A549 (cell line): ENCODE results near the gene MTHFSD. TPM values are rescaled to one million over a fixed set of nuclear protein-coding genes. Genes with fewer than 3 reads are reported as not detected.

Experiments
- ATAC-seq, 2 experiments: fragments of 200-7000 bp in 1 of 2; fragments of >200 bp in 1 of 2; cut with Nextera tagmentation in 1 of 2; cut with Tn5 transposase in 1 of 2; 3 replicates each; pipeline versions ENCODE4 v1.8.0 to v1.9.1; 2018 to 2020; ENCODE audit warnings: mild to moderate bottlenecking in 1 of 2, moderate library complexity in 1 of 2
- CTCF ChIA-PET: fragments of 300-600 bp; sonication (Branson Sonifier 250); formaldehyde crosslinking; extraction: SDS; loops from one replicate; lab custom pipeline; 2021; ENCODE audit warnings: antibody characterized with exemption, inconsistent platforms; lab: Yijun Ruan, JAX
- POLR2A ChIA-PET: fragments of 350-600 bp; formaldehyde crosslinking; extraction: SDS; loops from one replicate; lab custom pipeline; 2021; ENCODE audit warnings: antibody characterized with exemption, inconsistent platforms; lab: Yijun Ruan, JAX
- DNase-seq, 2 experiments: peaks; one replicate each; pipeline versions ENCODE4 v3.0.0 to v3.0.0-alpha.2; 2011 to 2016; ENCODE audit warnings: low read depth in 1 of 2, low spot score in 1 of 2
- FAIRE-seq: peaks from 2 replicates; lab custom pipeline; 2011; peaks lifted over from hg19 to GRCh38; lab: Jason Lieb, UNC
- H3K27ac ChIP-seq, 2 experiments: fragments of >200 bp; sonication (Bioruptor Twin); formaldehyde crosslinking; 3 replicates each; pipeline ENCODE4 v1.5.1; 2016 to 2017
- H3K4me1 ChIP-seq: fragments of >200 bp; sonication (Bioruptor Twin); formaldehyde crosslinking; 3 replicates; pipeline ENCODE4 v1.6.1; 2016
- H3K4me2 ChIP-seq: fragments of >200 bp; sonication (Bioruptor Twin); formaldehyde crosslinking; 3 replicates; pipeline ENCODE4 v1.6.1; 2016
- H3K4me3 ChIP-seq: fragments of >200 bp; sonication (Bioruptor Twin); formaldehyde crosslinking; 3 replicates; pipeline ENCODE4 v1.5.1; 2016
- H3K9me3 ChIP-seq: fragments of >200 bp; sonication (Bioruptor Twin); formaldehyde crosslinking; 3 replicates; pipeline ENCODE4 v1.6.1; 2016
- CBX2 ChIP-seq: fragments of 200-600 bp; sonication (generic); IDR thresholded peaks from 2 replicates; pipeline ENCODE4 v1.6.1; 2016; ENCODE audit warnings: low read depth, mild to moderate bottlenecking, borderline replicate concordance
- ESRRA ChIP-seq: fragments of 150-350 bp; IDR thresholded peaks from 2 replicates; pipeline ENCODE4 v1.6.1; 2014; ENCODE audit warnings: mild to moderate bottlenecking, low read length, borderline replicate concordance
- HOXB5 ChIP-seq: fragments of 250-450 bp; sonication (Bioruptor Pico); IDR thresholded peaks from 2 replicates; pipeline ENCODE4 v1.5.0; 2020; ENCODE audit warnings: mild to moderate bottlenecking, moderate library complexity
- JUNB ChIP-seq: fragments of >200 bp; sonication (Bioruptor Twin); formaldehyde crosslinking; IDR thresholded peaks from 2 replicates; pipeline ENCODE4 v1.6.1; 2016
- RARB ChIP-seq: fragments of 250-450 bp; sonication (Bioruptor Pico); IDR thresholded peaks from 2 replicates; pipeline ENCODE4 v1.8.0; 2021; ENCODE audit warnings: mild to moderate bottlenecking, moderate library complexity
- RCOR1 ChIP-seq: fragments of 150-350 bp; IDR thresholded peaks from 2 replicates; pipeline ENCODE4 v1.6.1; 2014; ENCODE audit warnings: antibody characterized with exemption, low read length, low read depth
- RNF2 ChIP-seq: fragments of 200-600 bp; sonication (generic); IDR thresholded peaks from 2 replicates; pipeline ENCODE4 v1.6.1; 2016; ENCODE audit warnings: low read depth, mild to moderate bottlenecking, antibody characterized with exemption, moderate library complexity, borderline replicate concordance
- TFCP2L1 ChIP-seq: fragments of 250-450 bp; sonication (Bioruptor Pico); IDR thresholded peaks from 2 replicates; pipeline ENCODE4 v1.5.0; 2021; ENCODE audit warnings: mild to moderate bottlenecking
- WGBS: methylation state at CpG from one replicate; pipeline ENCODE4 v1.1.6; 2017; ENCODE audit errors: missing lambda C conversion rate; 5-methylcytosine and 5-hydroxymethylcytosine counted together
- polyA plus RNA-seq, 4 experiments: library from polyadenylated mRNA; depleted of rRNA in 3 of 4; stranded (reverse); fragments of >200 nt; fragmentation: RNase III in 1 of 4; extraction: RNeasy Plus Mini Kit Qiagen cat#74134 plus additional on column Dnase treatment in 1 of 4; gene quantifications; 2 replicates in 3 of 4; 3 replicates in 1 of 4; pipeline ENCODE4 v1.2.3, GENCODE V29; 2011 to 2017
- TF ChIP-seq, protein P1 (sequence below): fragments of 150-350 bp; IDR thresholded peaks from 2 replicates; pipeline ENCODE4 v1.6.1; 2014; ENCODE audit warnings: low read depth, mild to moderate bottlenecking, low read length
- TF ChIP-seq, protein P2 (sequence below): fragments of >200 bp; sonication (Bioruptor Twin); formaldehyde crosslinking; IDR thresholded peaks from 3 replicates; pipeline ENCODE4 v1.5.1; 2016

Gene MTHFSD
- polyA plus RNA-seq, 2 of the 4 experiments (the other 2 are of a cell fraction): 13.1 to 16.9 TPM

DNA sequence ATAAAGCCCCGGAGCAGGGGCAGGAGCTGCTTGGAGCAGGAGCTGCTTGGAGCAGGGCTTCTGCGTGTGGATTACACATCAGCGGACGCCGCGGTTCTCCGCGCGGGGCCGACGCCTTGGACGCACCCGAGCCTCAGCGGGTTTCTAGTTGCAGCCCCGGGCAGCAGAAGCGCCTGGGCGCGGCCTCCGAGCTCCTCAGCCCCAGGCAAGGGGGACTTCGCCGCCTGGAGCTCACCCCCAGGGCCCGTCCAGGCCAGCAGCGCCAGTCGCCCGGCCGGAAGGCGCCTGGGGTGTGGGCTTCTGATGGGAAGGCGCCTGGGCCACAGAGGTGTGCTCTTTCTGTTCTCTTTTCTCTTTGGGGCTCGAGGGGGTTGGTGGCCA is 38.4 kb downstream of the MTHFSD start:
- CTCF ChIA-PET: interaction anchor here (0.5 to 10.4 kb wide), 40 partner anchors 8 to 697 kb away, joined by 3 to 321 read pairs (median 8); no protein-coding TSS in a partner anchor
- 31% methylated on average over 17 of the region's 29 CpGs for WGBS
- no peak overlapping the region for H3K4me3 ChIP-seq
- no peak overlapping the region for H3K4me2 ChIP-seq
- ATAC-seq: no peak
- TF ChIP-seq, protein P1, sequence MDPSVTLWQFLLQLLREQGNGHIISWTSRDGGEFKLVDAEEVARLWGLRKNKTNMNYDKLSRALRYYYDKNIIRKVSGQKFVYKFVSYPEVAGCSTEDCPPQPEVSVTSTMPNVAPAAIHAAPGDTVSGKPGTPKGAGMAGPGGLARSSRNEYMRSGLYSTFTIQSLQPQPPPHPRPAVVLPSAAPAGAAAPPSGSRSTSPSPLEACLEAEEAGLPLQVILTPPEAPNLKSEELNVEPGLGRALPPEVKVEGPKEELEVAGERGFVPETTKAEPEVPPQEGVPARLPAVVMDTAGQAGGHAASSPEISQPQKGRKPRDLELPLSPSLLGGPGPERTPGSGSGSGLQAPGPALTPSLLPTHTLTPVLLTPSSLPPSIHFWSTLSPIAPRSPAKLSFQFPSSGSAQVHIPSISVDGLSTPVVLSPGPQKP: no peak
- TF ChIP-seq JUNB (no peak), RARB (CRISPR knock-in tag) (no peak), CBX2 (no peak), RCOR1 (no peak)
- no peak for DNase-seq
- FAIRE-seq: no peak
- no peaks in the 10 kb centered on the region for H3K4me1 ChIP-seq
- H3K9me3 ChIP-seq: no peaks in the 10 kb centered on the region
- no peak overlapping the region for H3K27ac ChIP-seq
- POLR2A ChIA-PET: no interaction called here

DNA sequence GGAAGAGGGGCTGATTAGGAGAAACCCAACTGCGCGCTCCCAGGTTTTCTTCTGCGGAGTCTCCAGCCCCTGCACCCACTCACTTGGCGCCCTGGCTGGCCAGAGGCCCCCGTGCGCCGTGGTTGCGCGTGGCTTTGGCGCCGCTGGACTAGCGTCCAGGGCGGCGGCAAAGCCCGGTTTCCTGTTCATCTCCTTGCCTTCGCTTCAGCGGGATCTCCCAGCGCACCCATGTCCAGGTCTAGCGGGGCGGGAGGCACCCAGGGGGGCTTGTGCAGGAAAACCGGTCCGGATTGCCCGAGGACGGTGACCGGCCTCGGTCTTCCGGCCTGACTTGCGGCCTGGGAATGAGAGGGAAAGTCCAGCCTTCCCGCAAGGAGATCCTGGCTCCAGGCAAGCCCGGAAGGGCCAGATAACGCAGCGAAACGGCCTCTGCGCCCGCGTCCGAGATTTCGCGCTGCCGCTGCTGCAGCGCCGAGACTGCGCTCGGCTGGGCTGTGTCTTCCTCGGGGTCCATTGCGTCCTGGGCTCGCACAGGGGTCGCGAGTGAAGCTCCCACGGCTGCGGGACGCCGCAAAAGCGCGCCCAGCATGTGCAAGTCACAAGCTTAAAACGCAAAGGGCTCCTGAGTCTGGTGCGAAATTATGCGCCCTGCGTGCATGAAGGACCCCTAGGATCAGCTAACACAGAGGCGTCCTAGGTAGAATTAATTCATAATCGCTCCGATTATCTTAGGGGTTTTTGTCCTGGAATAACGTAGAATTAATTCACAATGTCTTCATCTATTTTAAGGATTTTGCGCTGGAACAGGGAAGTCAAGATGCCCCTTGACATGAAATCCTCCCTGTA is 39.0 kb downstream of the MTHFSD start:
- TF ChIP-seq RCOR1: no peak
- TF ChIP-seq TFCP2L1 (CRISPR knock-in tag): no peak
- TF ChIP-seq, protein P1: no peak
- TF ChIP-seq, protein P2, sequence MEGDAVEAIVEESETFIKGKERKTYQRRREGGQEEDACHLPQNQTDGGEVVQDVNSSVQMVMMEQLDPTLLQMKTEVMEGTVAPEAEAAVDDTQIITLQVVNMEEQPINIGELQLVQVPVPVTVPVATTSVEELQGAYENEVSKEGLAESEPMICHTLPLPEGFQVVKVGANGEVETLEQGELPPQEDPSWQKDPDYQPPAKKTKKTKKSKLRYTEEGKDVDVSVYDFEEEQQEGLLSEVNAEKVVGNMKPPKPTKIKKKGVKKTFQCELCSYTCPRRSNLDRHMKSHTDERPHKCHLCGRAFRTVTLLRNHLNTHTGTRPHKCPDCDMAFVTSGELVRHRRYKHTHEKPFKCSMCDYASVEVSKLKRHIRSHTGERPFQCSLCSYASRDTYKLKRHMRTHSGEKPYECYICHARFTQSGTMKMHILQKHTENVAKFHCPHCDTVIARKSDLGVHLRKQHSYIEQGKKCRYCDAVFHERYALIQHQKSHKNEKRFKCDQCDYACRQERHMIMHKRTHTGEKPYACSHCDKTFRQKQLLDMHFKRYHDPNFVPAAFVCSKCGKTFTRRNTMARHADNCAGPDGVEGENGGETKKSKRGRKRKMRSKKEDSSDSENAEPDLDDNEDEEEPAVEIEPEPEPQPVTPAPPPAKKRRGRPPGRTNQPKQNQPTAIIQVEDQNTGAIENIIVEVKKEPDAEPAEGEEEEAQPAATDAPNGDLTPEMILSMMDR: no peak
- TF ChIP-seq ESRRA: no peak
- TF ChIP-seq RNF2: no peak
- Histone ChIP-seq H3K4me2 (no peak overlapping the region), H3K4me3 (no peak overlapping the region), H3K4me1 (no peaks in the 10 kb centered on the region), H3K27ac (no peak overlapping the region), H3K9me3 (no peaks in the 10 kb centered on the region)
- 24% methylated on average over 22 of the region's 64 CpGs for WGBS
- ATAC-seq: no peak
- POLR2A ChIA-PET: no interaction called here
- FAIRE-seq: no peak
- DNase-seq: no peak
- CTCF ChIA-PET: interaction anchor here (0.8 to 10.4 kb wide), 13 partner anchors 13 to 697 kb away, joined by 3 to 321 read pairs (median 10); no protein-coding TSS in a partner anchor

DNA sequence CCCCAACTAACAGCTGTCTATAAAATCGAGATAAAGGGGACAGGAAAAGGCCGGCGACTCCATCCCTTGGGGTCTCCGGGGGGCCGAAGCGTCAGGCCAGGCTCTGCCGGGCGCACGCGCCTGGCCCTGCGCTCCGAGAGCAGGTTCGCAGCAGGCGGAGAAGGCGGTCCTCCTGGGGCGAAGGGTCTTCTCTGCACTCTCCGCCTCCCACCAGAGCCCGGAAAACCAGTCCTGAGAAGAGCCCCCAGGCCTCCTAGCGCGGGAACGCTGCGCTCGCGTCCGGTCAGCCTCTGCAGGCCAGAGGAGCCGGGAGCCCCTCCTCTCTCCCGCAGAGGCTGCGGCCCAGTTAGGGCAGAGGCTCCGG is 39.6 kb downstream of the MTHFSD start:
- no peak for DNase-seq
- no peak for ATAC-seq
- WGBS: 47% methylated on average over 7 of the region's 29 CpGs
- H3K4me2 ChIP-seq: no peak overlapping the region
- H3K9me3 ChIP-seq: no peaks in the 10 kb centered on the region
- H3K4me1 ChIP-seq: no peaks in the 10 kb centered on the region
- H3K4me3 ChIP-seq: no peak overlapping the region
- H3K27ac ChIP-seq: no peak overlapping the region
- TF ChIP-seq HOXB5 (CRISPR knock-in tag): no peak
- CTCF ChIA-PET: interaction anchor here (10.4 kb wide), 1 partner anchor 441 kb away, joined by 321 read pairs; no protein-coding TSS in a partner anchor
- POLR2A ChIA-PET: no interaction called here
- no peak for FAIRE-seq
